Endodermal cell (in vitro differentiated cells): ENCODE data around the gene POLR3E. TPM values are rescaled to one million over a fixed set of nuclear protein-coding genes. Genes with fewer than 3 reads are reported as not detected.

Experiments used
- DNase-seq: peaks from one replicate; pipeline ENCODE4 v3.0.0-alpha.2; 2017
- H3K27ac ChIP-seq: 2 replicates; pipeline ENCODE4 v1.5.1; 2013; ENCODE audit warnings: mild to moderate bottlenecking, low read depth, low read length, moderate library complexity
- H3K27me3 ChIP-seq: 2 replicates; pipeline ENCODE4 v1.6.1; 2013; ENCODE audit warnings: mild to moderate bottlenecking, low read length, moderate library complexity; ENCODE audit not compliant: insufficient read depth, control insufficient read depth, poor library complexity, severe bottlenecking
- H3K36me3 ChIP-seq: 2 replicates; pipeline ENCODE4 v1.7.0; 2013; ENCODE audit warnings: mild to moderate bottlenecking, low read length, moderate library complexity; ENCODE audit not compliant: control insufficient read depth, insufficient read depth
- H3K4me1 ChIP-seq: one replicate; pipeline ENCODE4 v1.7.0; 2013; ENCODE audit warnings: low read length; ENCODE audit not compliant: control insufficient read depth, insufficient read depth
- H3K4me3 ChIP-seq: 2 replicates; pipeline ENCODE4 v1.5.1; 2013; ENCODE audit warnings: mild to moderate bottlenecking, low read length, moderate library complexity
- H3K9ac ChIP-seq: 2 replicates; pipeline ENCODE4 v1.6.1; 2013; ENCODE audit warnings: mild to moderate bottlenecking, low read length, moderate library complexity; ENCODE audit not compliant: poor library complexity, severe bottlenecking; ENCODE audit errors: extremely low read depth
- H3K9me3 ChIP-seq: 2 replicates; pipeline ENCODE4 v1.6.1; 2013; ENCODE audit warnings: mild to moderate bottlenecking, low read length, moderate library complexity; ENCODE audit not compliant: control insufficient read depth
- H3K27ac Mint-ChIP-seq: 2 replicates; pipeline ENCODE4 v1.8.0; 2020; ENCODE audit warnings: mixed read lengths
- H3K27me3 Mint-ChIP-seq: 2 replicates; pipeline ENCODE4 v1.8.0; 2021; ENCODE audit warnings: mild to moderate bottlenecking, mixed read lengths; ENCODE audit not compliant: insufficient read depth
- H3K36me3 Mint-ChIP-seq: 2 replicates; pipeline ENCODE4 v1.8.0; 2020; ENCODE audit warnings: low read depth, mixed read lengths
- H3K4me1 Mint-ChIP-seq: 2 replicates; pipeline ENCODE4 v1.8.0; 2020; ENCODE audit warnings: mixed read lengths
- H3K4me3 Mint-ChIP-seq: 2 replicates; pipeline ENCODE4 v1.8.0; 2020; ENCODE audit warnings: mild to moderate bottlenecking, moderate library complexity, mixed read lengths
- H3K9me3 Mint-ChIP-seq: 2 replicates; pipeline ENCODE4 v1.8.0; 2020; ENCODE audit warnings: mild to moderate bottlenecking, mixed read lengths
- CTCF ChIP-seq: fragments of 200-600 bp; sonication (generic); conservative IDR thresholded peaks from 2 replicates; pipeline ENCODE4 v1.5.0; 2021; ENCODE audit warnings: antibody characterized with exemption, mild to moderate bottlenecking
- WGBS, 2 experiments: methylation state at CpG; one replicate each; pipeline versions ENCODE4 v1.1.5 to v1.1.7; 2013; ENCODE audit warnings: missing lambda C conversion rate in 2 of 2, mixed read lengths in 1 of 2; ENCODE audit not compliant: insufficient coverage in 1 of 2, insufficient read length in 1 of 2; 5-methylcytosine and 5-hydroxymethylcytosine counted together
- total RNA-seq, 2 donors: library from RNA; stranded (reverse); fragmentation: NEBNext Ultra II Directional in 1 of 2; extraction: Animal tissue kit (Norgen Biotek cat#: 25700) in 1 of 2; gene quantifications; 2 replicates in 1 of 2; 3 replicates in 1 of 2; pipeline ENCODE4 v1.2.1, GENCODE V29; 2021

The POLR3E gene
- total RNA-seq, 2 donors from 2014 or later, result 73.1 to 73.6 TPM

GRCh38 chr16:22257440-22257839 is 39.8 kb upstream of the POLR3E start:
- H3K9me3 ChIP-seq, result peaks cover 7% of the 10 kb centered on the region
- DNase-seq, result peak; percentile 58
- H3K4me3 ChIP-seq, result no peak overlapping the region
- TF ChIP-seq CTCF, result no peak
- WGBS, 2 experiments, result 90 to 94% methylated on average over 13 of the region's 13 CpGs
- no peak overlapping the region for H3K9ac ChIP-seq
- Mint-ChIP-seq H3K36me3 (peaks cover 51% of the 10 kb centered on the region), H3K4me3 (no peak overlapping the region), H3K27ac (no peak overlapping the region), H3K27me3 (no peaks in the 10 kb centered on the region), H3K9me3 (peaks cover 8% of the 10 kb centered on the region), H3K4me1 (no peaks in the 10 kb centered on the region)
- H3K27ac ChIP-seq, result no peak overlapping the region
- peaks cover 11% of the 10 kb centered on the region for H3K36me3 ChIP-seq
- H3K4me1 ChIP-seq, result no peaks in the 10 kb centered on the region
- H3K27me3 ChIP-seq, result no peaks in the 10 kb centered on the region

GRCh38 chr16:22260490-22260889 is 36.7 kb upstream of the POLR3E start:
- H3K27ac ChIP-seq, result no peak overlapping the region
- peaks cover 8% of the 10 kb centered on the region for H3K36me3 ChIP-seq
- H3K4me3 Mint-ChIP-seq, result no peak overlapping the region
- H3K27me3 Mint-ChIP-seq, result no peaks in the 10 kb centered on the region
- no peak overlapping the region for H3K27ac Mint-ChIP-seq
- H3K4me3 ChIP-seq, result no peak overlapping the region
- DNase-seq, result no peak
- H3K9me3 ChIP-seq, result no peaks in the 10 kb centered on the region
- H3K4me1 ChIP-seq, result no peaks in the 10 kb centered on the region
- no peak for TF ChIP-seq CTCF
- H3K9ac ChIP-seq, result no peak overlapping the region
- no peaks in the 10 kb centered on the region for H3K4me1 Mint-ChIP-seq
- H3K36me3 Mint-ChIP-seq, result peaks cover 36% of the 10 kb centered on the region
- peaks cover 1% of the 10 kb centered on the region for H3K9me3 Mint-ChIP-seq
- 89 to 94% methylated on average over 1 to 3 of the region's 3 CpGs for WGBS, 2 experiments
- H3K27me3 ChIP-seq, result no peaks in the 10 kb centered on the region

- Histone ChIP-seq H3K36me3 (peaks cover 8% of the 10 kb centered on the region), H3K27ac (no peak overlapping the region), H3K4me3 (no peak overlapping the region), H3K27me3 (no peaks in the 10 kb centered on the region), H3K9ac (no peak overlapping the region), H3K4me1 (no peaks in the 10 kb centered on the region), H3K9me3 (no peaks in the 10 kb centered on the region)
- DNase-seq, result no peak
- H3K27me3 Mint-ChIP-seq, result no peaks in the 10 kb centered on the region
- no peak for TF ChIP-seq CTCF
- H3K27ac Mint-ChIP-seq, result no peak overlapping the region
- H3K36me3 Mint-ChIP-seq, result peaks cover 34% of the 10 kb centered on the region
- H3K4me1 Mint-ChIP-seq, result no peaks in the 10 kb centered on the region
- no peak overlapping the region for H3K4me3 Mint-ChIP-seq
- WGBS, 2 experiments, result 86 to 97% methylated on average over 3 to 4 of the region's 4 CpGs
- no peaks in the 10 kb centered on the region for H3K9me3 Mint-ChIP-seq
Measured at GRCh38 chr16:22262460-22262859, 34.7 kb upstream of the POLR3E start.
